DMS53 (cell line): ENCODE data around the gene SPATA24.
"Not testable (repeated sequence)": the region's sequence is repeated elsewhere in the genome, so short reads cannot be mapped to it uniquely, and the experiment has no call there.

Source experiments
- DNase-seq: peaks from one replicate; lab custom pipeline; 2025; lab: John Stamatoyannopoulos, UW

Gene SPATA24

DNA sequence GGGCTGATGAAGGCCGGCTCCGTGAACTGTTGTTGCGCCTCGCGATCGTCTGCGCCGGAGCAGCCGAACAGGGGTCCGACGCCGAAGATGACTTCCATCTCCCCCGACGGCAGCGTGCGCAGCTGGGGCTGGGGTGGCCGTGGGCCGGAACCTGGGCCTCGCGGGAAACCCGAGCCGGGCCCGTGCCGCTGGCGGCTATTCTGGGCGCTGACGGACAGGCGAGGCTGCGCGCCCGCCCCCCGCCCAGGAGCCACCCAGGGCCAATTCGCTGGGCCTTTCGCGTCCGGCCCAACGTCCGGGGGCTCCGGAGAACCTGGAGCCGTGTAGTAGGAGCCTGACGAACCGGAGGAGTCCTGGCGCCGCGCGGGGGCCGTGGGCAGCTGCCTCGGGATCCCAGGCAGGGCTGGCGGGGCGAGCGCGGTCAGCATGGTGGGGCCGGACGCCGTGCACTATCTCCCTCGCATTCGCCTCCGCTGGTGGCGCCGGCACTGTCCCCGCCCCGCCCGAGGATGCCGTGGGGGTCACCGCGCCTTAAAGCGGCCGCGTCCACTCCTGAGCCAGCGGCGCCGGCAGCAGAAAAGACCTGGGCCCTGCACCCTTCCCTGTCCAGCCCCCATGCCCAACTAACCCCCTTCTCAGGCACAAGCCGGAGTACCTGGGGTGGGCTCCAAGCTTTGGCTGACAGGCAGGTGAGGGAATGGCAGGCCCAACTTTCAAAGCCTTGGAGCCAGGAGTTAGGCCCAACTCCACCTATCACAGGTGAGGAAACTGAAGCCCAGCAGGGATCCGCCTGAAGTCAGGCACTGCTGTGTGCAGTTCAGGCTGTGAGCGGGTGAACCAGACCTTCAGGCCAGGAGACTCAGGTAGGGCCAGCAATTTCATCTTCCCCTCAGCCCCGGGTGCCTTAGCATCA is 9.0 kb downstream of the SPATA24 start, which contains the start of gene PROB1:
TSS of gene PROB1 (minus strand) at position 451 of the 913 bp plus-strand sequence. CDS start at position 428, 23 bp downstream.
- DNase-seq = no peak

- peak; percentile 74 for DNase-seq
Observed at GRCh38 chr5:139394123-139394653, 9.7 kb downstream of the SPATA24 start.

DNA sequence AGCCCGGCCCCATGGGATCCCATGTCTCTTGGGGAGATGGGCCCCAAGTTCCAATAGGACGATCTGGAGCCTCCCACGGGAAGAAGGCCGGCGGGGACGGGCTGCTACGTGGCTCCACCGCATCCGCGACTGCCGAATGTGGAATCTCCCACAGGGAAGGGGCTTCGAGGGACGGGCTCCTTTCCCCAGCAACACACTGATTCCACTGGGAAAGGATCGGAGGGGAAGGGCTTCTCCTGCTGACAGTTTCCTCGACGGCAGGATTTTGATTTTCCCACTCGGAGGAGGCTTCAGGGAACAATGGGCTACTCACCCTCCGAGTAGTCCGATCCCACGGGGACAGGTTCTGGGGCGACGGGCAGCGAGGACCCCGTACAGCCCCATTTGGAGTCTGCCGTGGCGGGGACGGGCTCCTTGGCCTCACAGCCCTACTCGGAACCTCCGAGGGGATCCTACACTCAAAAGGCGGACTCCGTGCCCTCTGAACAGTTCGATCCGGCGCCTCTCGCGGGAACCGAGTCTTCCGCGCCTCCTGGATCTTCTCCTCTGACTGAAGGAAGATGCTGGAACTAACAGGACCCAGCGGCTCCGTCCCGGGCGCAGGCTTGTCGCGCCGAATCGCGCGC is 10.3 kb downstream of the SPATA24 start:
- DNase-seq = no peak

DNA sequence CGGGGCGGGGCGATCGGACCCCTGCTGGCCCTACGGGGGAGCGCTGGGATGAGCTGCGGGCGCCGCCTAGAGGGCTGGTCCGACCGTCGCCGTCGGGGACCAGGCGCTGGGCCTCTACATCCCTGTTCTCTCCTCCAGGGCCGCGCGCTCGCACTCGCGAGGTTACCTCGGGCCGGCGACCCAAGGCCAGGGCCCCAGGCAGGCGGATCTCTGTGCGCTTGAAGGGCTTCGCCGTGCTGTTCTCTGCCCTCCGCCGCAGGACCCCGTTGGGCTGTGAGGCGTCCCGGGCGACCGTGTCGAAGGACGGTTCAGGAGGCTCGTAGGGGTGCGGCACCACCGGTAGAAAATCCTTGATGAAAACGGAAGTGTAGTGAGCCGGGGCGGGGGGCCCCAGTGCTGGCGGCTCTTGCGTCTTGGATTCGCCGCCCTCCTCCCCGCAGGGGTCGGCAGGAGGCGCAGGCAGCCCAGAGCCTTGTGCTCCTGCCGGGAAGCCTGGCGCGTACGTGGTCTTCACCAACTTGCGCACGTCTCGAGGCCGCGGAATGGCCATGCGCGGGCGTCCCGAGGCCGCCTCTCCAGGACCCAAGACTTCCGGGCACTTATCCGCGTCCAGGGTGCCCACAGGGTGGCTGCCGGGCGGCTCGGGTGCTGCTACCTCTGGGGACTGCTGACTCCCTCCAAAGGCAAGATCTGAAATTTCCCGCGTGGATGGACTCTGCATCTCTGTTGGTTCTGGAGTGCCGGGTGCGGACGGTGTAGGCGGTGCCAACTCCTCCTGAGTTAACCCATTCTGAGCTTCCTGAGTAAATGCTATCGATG is 11.0 kb downstream of the SPATA24 start:
- DNase-seq = peak; percentile 92

GRCh38 chr5:139392324-139392677 is 11.6 kb downstream of the SPATA24 start:
- peak; percentile 57 for DNase-seq

- DNase-seq = no peak
Observed at GRCh38 chr5:139391570-139392323, 12.1 kb downstream of the SPATA24 start.

DNA sequence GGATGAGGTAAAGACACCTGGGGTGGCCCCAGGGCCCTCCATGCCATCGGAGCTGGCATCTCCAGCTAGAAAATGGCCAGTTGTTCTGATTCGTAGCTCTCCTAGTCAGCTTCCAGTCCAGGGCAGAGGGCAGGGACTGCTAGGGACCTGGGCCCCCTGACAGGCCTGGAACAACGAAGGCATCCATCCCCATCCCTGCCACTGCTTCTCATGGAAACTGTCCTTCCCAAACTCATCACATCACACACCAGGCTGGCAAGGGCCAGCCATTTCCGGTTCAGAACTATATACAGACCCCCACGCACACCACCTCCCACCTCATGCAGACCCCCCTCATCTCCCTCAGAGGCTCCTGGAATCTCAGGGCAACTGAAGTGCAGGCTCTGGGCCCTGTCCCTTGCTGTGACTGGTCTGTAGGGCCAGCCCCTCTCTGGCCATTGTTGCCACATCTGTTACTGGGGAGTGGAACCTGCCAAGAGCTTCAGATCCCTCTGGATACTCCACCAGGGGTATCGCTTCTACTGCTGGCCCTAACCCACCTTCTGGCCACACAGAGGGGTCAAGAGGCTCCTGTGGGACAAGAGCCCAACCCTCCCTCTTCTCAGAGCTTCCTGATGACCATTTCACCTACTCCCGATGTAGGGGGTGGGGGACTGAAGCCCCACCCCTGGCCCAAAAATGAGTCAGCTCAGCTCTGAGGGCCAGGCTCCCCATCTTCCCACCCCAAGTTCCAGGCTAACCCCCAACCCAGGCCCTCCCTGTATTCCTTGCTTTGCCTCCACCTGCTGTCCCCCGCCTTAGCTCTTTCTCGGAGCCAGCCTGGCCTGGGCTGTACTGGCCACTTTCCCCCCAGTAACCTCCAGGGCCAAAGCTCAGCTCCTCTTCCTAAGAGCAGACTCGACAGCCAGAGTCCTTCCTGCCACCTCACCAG is 13.0 kb downstream of the SPATA24 start:
- DNase-seq = no peak

DNA sequence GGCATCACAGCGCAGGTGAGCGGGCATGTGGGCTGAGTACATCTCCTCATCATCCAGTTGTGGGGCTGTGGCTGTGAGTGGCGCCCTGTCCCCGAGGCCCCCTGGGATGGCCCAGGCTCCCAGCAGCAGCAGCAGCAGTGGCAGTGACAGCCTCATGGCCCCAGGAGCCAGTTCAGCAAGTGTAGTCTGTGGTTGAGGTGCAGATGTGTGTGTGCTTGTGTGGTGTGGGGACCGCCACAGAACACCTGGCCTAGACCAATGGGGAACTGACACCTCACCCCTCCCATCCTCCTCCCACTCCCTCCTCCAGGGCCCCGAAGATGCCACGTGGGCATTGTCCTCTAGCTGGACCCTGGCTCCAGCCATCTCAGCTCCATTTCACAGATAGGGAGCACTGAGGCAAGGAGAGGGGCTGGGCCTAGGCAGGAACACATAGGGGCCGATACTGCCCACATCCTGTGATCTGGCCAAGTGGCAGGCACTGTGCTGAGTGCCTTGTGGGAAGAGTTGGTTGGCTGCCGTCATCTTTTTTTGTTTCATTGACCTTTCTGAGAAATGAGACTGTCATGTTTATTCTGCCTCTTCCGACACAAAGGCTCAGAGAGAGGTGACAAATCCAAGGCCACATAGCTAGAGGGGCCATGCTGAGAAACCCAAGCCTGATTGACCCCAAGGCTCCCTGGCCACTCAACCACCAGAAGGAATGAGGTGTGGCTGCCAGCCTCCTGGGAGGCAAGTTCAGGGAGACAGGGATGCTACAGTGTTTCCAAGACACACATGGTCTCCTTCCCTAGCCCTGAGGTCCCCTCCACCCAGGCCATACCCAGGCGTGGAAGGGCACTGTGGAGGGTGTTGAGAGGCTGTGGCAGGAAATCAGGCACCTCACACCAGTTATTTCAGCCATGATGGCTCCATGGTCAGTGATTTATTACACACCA is 13.9 kb downstream of the SPATA24 start, which contains the start of gene MZB1:
TSS of gene MZB1 (minus strand) at position 213 of the 938 bp plus-strand sequence. CDS start at position 156, 57 bp downstream.
- DNase-seq = no peak

GRCh38 chr5:139388198-139388821 is 15.6 kb downstream of the SPATA24 start:
- DNase-seq = no peak

- DNase-seq = no peak
Observed at GRCh38 chr5:139387611-139388197, 16.2 kb downstream of the SPATA24 start.

DNA sequence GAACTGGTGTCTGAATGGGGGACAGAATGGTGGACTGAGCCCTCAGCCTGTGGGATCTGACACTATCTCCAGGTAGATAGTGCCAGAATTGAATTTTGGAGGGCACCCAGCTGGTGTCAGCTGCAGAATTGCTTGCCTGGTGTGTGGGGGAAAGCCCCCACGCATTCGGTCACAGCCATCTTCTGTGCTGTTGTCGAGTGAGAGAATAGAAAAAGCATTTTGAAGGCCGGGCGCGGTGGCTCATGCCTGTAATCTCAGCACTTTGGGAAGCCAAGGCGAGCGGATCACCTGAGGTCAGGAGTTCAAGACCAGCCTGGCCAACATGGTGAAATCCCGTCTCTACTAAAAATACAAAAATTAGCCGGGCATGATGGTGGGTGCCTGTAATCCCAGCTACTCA is 16.9 kb downstream of the SPATA24 start:
- DNase-seq = not testable (repeated sequence)

- DNase-seq = no peak
Observed at GRCh38 chr5:139386050-139386438, 17.8 kb downstream of the SPATA24 start.

- DNase-seq = peak; percentile 62
Observed at GRCh38 chr5:139385061-139386049, 18.5 kb downstream of the SPATA24 start.

- no peak for DNase-seq
Observed at GRCh38 chr5:139384591-139385051, 19.3 kb downstream of the SPATA24 start.

GRCh38 chr5:139383993-139384590 is 19.8 kb downstream of the SPATA24 start:
- DNase-seq = no peak

DNA sequence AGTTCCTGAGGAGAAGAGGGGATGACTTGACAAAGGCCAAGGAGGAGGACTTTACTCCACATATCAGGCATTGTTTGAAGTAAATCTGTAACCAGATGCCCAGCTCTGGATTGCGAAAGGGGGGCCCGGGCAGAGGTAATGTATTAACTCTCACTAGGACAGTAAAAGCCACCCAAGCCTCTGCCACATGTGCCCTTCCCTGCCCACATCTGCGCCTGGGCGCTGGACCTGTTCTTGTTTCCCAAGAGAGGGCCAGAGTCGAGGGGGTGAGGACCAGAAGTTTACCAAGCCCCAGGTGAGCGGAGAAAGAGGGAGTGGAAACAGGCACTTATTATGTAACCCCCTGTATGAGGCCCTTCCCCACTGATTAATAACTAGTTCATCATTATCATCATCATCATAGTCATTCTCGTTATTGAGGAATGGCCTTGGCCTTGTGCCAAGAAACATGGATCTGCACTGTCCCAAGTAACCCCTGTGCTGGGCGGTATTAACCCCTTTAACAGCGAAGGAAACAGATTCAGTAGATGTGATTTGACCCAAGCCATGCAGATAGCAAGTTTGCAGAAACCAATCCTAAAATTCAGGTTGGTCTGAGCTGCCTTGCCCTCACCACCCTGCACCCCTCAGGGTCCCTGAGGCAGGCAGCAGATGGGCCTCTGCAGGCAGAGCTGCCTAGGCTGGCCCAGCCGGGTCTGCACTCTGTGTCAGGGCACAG is 20.5 kb downstream of the SPATA24 start, which contains the start of gene SLC23A1:
TSS of gene SLC23A1 (minus strand) at position 23 of the 718 bp plus-strand sequence. CDS start 44 bp downstream, outside the sequence.
- peak; percentile 23 for DNase-seq
